ENCODE results near the gene CD151. TPM values are rescaled to one million over a fixed set of nuclear protein-coding genes. Genes with fewer than 3 reads are reported as not detected.

The CD151 gene
- polyA plus RNA-seq, 1 experiment, result 2,262 TPM

DNA sequence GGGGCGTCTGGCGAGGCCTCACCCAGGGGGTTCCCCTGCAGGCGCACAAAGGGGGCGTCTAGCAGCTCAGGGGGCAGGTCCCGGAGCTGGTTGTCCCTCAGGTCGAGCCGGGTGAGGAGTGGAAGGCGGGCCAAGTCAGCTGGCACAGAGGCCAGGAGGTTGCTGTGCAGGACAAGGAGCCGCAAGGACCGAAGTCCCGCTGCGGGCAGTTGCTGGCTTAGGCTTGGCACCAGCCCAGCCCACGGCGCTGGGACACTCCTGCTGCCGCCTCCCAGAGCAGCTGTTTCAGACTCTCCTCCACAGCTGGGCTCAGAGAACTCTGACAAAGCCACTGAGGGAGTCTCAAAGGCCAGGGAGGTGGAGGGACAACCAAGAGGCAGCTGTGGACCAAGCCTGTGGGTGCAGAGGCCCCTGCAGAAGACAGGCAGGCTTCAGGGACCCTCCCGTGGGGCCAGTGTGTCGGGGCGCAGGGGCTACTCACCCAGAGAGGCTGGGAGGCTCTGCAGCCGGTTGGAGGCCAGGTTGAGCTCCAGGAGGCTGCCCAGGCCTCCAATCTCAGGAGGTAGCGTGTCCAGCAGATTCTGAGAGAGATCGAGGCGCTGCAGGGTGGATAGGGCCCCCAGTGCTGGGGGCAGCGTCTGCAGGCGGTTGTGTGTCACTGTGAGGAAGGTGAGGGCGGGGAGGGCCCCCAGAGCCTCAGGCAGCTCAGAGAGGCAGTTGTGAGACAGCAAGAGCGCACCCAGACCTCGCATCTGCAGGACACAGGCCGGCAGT, 29.9 kb upstream of the CD151 start:
- POLR2A ChIA-PET, result no interaction called here
- Histone ChIP-seq H3K4me3 (ENCODE audit: low read depth, low read length) (no peak overlapping the region; the same call in 1 of the 2 replicates), H3K36me3 (ENCODE audit: control insufficient read depth, insufficient read depth, low read length) (peaks cover 25% of the 10 kb centered on the region), H3K27me3 (ENCODE audit: control insufficient read depth, insufficient read depth, low read length) (no peaks in the 10 kb centered on the region)
- no peak for DNase-seq (ENCODE audit: low read depth)
- CTCF ChIA-PET, result interaction anchor here (0.6 kb wide), 1 partner anchor 234 kb away, joined by 3 read pairs; no protein-coding TSS in a partner anchor
- TF ChIP-seq, protein P1, sequence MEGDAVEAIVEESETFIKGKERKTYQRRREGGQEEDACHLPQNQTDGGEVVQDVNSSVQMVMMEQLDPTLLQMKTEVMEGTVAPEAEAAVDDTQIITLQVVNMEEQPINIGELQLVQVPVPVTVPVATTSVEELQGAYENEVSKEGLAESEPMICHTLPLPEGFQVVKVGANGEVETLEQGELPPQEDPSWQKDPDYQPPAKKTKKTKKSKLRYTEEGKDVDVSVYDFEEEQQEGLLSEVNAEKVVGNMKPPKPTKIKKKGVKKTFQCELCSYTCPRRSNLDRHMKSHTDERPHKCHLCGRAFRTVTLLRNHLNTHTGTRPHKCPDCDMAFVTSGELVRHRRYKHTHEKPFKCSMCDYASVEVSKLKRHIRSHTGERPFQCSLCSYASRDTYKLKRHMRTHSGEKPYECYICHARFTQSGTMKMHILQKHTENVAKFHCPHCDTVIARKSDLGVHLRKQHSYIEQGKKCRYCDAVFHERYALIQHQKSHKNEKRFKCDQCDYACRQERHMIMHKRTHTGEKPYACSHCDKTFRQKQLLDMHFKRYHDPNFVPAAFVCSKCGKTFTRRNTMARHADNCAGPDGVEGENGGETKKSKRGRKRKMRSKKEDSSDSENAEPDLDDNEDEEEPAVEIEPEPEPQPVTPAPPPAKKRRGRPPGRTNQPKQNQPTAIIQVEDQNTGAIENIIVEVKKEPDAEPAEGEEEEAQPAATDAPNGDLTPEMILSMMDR (IDR thresholded peaks at IDR 0.05; ENCODE audit: insufficient read depth, low read depth, low read length), result no peak

DNA sequence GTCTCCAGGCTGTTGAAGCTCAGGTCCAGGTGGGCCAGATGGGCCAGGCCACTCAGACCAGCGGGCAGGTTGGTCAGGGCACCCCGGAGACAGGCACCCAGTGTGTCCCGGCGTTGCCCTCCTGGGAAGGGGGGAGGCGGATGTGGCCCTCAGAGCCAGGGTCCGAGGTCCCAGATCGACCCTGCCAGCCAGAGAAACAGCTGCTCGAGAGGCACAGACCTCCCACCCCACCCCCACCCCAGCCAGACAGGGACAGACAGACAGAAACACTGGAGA, 29.3 kb upstream of the CD151 start:
- Histone ChIP-seq H3K27me3 (ENCODE audit: control insufficient read depth, insufficient read depth, low read length) (no peaks in the 10 kb centered on the region), H3K4me3 (ENCODE audit: low read depth, low read length) (peak overlapping the region; percentile 50), H3K36me3 (ENCODE audit: control insufficient read depth, insufficient read depth, low read length) (peaks cover 25% of the 10 kb centered on the region)
- ChIA-PET POLR2A (no interaction called here), CTCF (interaction anchor here (0.6 to 1.9 kb wide), 3 partner anchors 20 to 248 kb away, joined by 3 to 7 read pairs (median 5); no protein-coding TSS in a partner anchor)
- DNase-seq (ENCODE audit: low read depth), result no peak
- TF ChIP-seq, protein P1 (IDR thresholded peaks at IDR 0.05; ENCODE audit: insufficient read depth, low read depth, low read length), result no peak

DNA sequence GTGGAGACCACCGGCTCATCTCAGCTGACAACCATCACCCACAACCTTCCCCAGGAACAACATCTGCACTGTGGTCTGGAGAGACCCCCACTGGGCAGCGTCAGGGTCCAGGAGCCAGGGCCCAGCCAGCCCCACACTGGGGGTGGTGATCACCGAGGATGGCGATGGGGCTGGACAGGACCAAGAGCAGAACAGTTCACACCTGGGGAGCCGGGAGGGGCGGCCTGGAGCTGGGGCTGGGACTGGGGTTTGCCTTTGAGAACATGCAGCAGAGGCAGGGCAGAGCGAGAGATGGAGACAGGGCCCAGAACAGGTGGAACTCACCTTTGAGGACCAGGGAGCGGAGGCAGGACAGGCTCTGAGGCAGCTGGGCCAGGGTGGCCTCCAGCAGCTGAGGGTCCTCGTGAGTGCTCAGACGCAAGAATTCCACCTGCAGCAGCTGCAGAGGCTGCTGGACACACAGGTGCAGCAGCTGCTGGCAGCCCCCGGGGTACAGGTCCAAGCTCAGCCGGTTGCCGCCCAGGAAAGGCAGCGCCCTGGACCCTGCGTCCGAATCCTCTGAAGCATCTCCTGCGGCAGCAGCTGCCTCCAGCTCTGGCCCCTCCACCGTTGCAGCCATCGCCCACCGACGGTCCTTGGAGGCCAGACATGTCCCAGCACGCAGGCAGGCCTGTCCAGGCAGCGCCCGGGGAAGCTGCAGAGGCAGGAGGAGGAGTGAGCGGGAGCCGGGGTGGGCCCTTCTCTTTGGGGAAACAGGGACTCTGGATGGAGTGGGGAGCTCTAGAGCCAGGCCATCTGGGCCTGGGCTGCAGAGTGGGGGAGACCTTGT, 28.8 kb upstream of the CD151 start:
- peak overlapping the region; percentile 50 for H3K4me3 ChIP-seq (ENCODE audit: low read depth, low read length)
- ChIA-PET CTCF (interaction anchor here (0.6 to 1.9 kb wide), 3 partner anchors 21 to 247 kb away, joined by 3 to 7 read pairs (median 5); no protein-coding TSS in a partner anchor), POLR2A (no interaction called here)
- H3K36me3 ChIP-seq (ENCODE audit: control insufficient read depth, insufficient read depth, low read length), result peaks cover 24% of the 10 kb centered on the region
- DNase-seq (ENCODE audit: low read depth), result no peak
- TF ChIP-seq, protein P1 (IDR thresholded peaks at IDR 0.05; ENCODE audit: insufficient read depth, low read depth, low read length), result no peak
- H3K27me3 ChIP-seq (ENCODE audit: control insufficient read depth, insufficient read depth, low read length), result no peaks in the 10 kb centered on the region

DNA sequence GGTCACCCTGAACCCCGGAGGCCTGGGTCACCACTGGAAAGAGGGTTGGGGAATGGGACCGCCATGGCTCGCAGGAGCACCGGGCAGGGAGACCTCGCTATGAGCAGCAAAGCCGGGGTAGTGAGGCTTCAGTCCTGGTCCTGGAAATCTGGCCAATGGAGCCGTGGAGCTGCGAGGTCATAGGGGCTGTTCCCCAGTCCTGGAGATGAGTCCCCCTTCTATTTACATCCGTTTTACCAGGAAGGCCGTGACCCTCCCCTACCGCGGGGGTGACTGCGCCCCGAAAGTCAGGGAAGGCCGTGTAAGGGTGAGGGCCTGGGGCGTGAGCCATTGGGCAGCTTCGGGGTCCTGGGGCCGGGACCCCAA, 28.2 kb upstream of the CD151 start:
- peak overlapping the region; percentile 50 for H3K4me3 ChIP-seq (ENCODE audit: low read depth, low read length)
- no peaks in the 10 kb centered on the region for H3K27me3 ChIP-seq (ENCODE audit: control insufficient read depth, insufficient read depth, low read length)
- ChIA-PET POLR2A (no interaction called here), CTCF (interaction anchor here (1.2 to 1.9 kb wide), 2 partner anchors 21 to 247 kb away, joined by 3 to 7 read pairs; no protein-coding TSS in a partner anchor)
- TF ChIP-seq, protein P1 (IDR thresholded peaks at IDR 0.05; ENCODE audit: insufficient read depth, low read depth, low read length), result no peak
- DNase-seq (ENCODE audit: low read depth), result no peak
- H3K36me3 ChIP-seq (ENCODE audit: control insufficient read depth, insufficient read depth, low read length), result peaks cover 24% of the 10 kb centered on the region

Data from BJ (cell line).